MM.1S (cell line): Measurements from ENCODE around the gene PLSCR4.

Source experiments
- CTCF ChIP-seq: fragments of 300-600 bp; sonication (generic); IDR thresholded peaks from 2 replicates; pipeline ENCODE4 v1.5.1; 2016; ENCODE audit warnings: antibody characterized with exemption, low read length, mixed read lengths
- EZH2 ChIP-seq: fragments of 300-600 bp; sonication (generic); optimal IDR thresholded peaks from 2 replicates; pipeline ENCODE3; 2017; ENCODE audit warnings: low read depth, mild to moderate bottlenecking, antibody characterized with exemption, low read length, mixed read lengths
- EZH2phosphoT487 ChIP-seq: fragments of 300-600 bp; sonication (generic); IDR thresholded peaks from 2 replicates; pipeline ENCODE4 v1.6.1; 2018; ENCODE audit warnings: antibody characterized with exemption, low read length

- TF ChIP-seq CTCF (no peak), EZH2phosphoT487 (no peak), EZH2 (no peak)
Observed at GRCh38 chr3:146243559-146243958, 7.3 kb downstream of the PLSCR4 start.
